IPS DF 6.9 (cell line): Measurements from ENCODE around the gene SOX5.
"Not testable (repeated sequence)": the region's sequence is repeated elsewhere in the genome, so short reads cannot be mapped to it uniquely, and the experiment has no call there.

Experiments
- DNase-seq: peaks from one replicate; pipeline ENCODE4 v3.0.0-alpha.2; 2013; ENCODE audit warnings: low read depth, low spot score
- H3K27ac ChIP-seq: one replicate; pipeline ENCODE4 v1.5.1; 2013; ENCODE audit warnings: low read length, control low read depth
- H3K27me3 ChIP-seq: 2 replicates; pipeline ENCODE4 v1.6.1; 2013; ENCODE audit warnings: mild to moderate bottlenecking, low read length; ENCODE audit not compliant: control insufficient read depth, insufficient read depth
- H3K36me3 ChIP-seq: 2 replicates; pipeline ENCODE4 v1.6.1; 2013; ENCODE audit warnings: low read length; ENCODE audit not compliant: control insufficient read depth, insufficient read depth
- H3K4me1 ChIP-seq: 2 replicates; pipeline ENCODE4 v1.6.1; 2013; ENCODE audit warnings: low read length; ENCODE audit not compliant: control insufficient read depth, insufficient read depth
- H3K4me3 ChIP-seq: 2 replicates; pipeline ENCODE4 v1.5.1; 2013; ENCODE audit warnings: mild to moderate bottlenecking, low read length
- H3K9me3 ChIP-seq: 2 replicates; pipeline ENCODE4 v1.6.1; 2013; ENCODE audit warnings: low read length, inconsistent platforms; ENCODE audit not compliant: control insufficient read depth, insufficient read depth
- WGBS: extraction: QIAGEN DNeasy Blood & Tissue Kit; methylation state at CpG from one replicate; pipeline ENCODE4 v1.1.7; 2013; ENCODE audit warnings: mixed read lengths, missing lambda C conversion rate; ENCODE audit not compliant: insufficient read length, insufficient coverage; 5-methylcytosine and 5-hydroxymethylcytosine counted together

Gene SOX5

GRCh38 chr12:23853640-23854039 lies 95.8 kb downstream of the SOX5 start:
- H3K4me3 ChIP-seq: no peak overlapping the region
- no peaks in the 10 kb centered on the region for H3K4me1 ChIP-seq
- no peak for DNase-seq
- WGBS: no CpG with 5 or more reads among the region's 3 CpGs
- H3K27me3 ChIP-seq: no peaks in the 10 kb centered on the region
- H3K36me3 ChIP-seq: no peaks in the 10 kb centered on the region
- H3K27ac ChIP-seq: no peak overlapping the region
- H3K9me3 ChIP-seq: no peaks in the 10 kb centered on the region

- no CpG with 5 or more reads among the region's 2 CpGs for WGBS
- DNase-seq: no peak
- Histone ChIP-seq H3K9me3 (no peaks in the 10 kb centered on the region), H3K4me1 (no peaks in the 10 kb centered on the region), H3K4me3 (no peak overlapping the region), H3K36me3 (no peaks in the 10 kb centered on the region), H3K27me3 (no peaks in the 10 kb centered on the region), H3K27ac (no peak overlapping the region)
These were observed 97.9 kb downstream of the SOX5 start for GRCh38 chr12:23851602-23852001.

- no peaks in the 10 kb centered on the region for H3K36me3 ChIP-seq
- no peaks in the 10 kb centered on the region for H3K27me3 ChIP-seq
- no peak overlapping the region for H3K4me3 ChIP-seq
- no CpG with 5 or more reads among the region's 3 CpGs for WGBS
- H3K9me3 ChIP-seq: no peaks in the 10 kb centered on the region
- H3K27ac ChIP-seq: no peak overlapping the region
- no peaks in the 10 kb centered on the region for H3K4me1 ChIP-seq
- DNase-seq: no peak
These were observed 101.6 kb downstream of the SOX5 start for GRCh38 chr12:23847857-23848256.

- no peak overlapping the region for H3K4me3 ChIP-seq
- no peaks in the 10 kb centered on the region for H3K4me1 ChIP-seq
- DNase-seq: no peak
- H3K27me3 ChIP-seq: no peaks in the 10 kb centered on the region
- H3K36me3 ChIP-seq: no peaks in the 10 kb centered on the region
- H3K27ac ChIP-seq: no peak overlapping the region
- WGBS: no CpG with 5 or more reads among the region's 4 CpGs
- no peaks in the 10 kb centered on the region for H3K9me3 ChIP-seq
These were observed 105.5 kb downstream of the SOX5 start for GRCh38 chr12:23843958-23844357.

GRCh38 chr12:23834076-23834475 lies 115.4 kb downstream of the SOX5 start:
- Histone ChIP-seq H3K27ac (no peak overlapping the region), H3K36me3 (no peaks in the 10 kb centered on the region), H3K27me3 (no peaks in the 10 kb centered on the region), H3K4me3 (no peak overlapping the region), H3K9me3 (no peaks in the 10 kb centered on the region), H3K4me1 (peaks cover 2% of the 10 kb centered on the region)
- DNase-seq: no peak
- no CpG with 5 or more reads among the region's 7 CpGs for WGBS

- Histone ChIP-seq H3K4me3 (no peak overlapping the region), H3K36me3 (no peaks in the 10 kb centered on the region), H3K27ac (no peak overlapping the region), H3K9me3 (no peaks in the 10 kb centered on the region), H3K4me1 (peaks cover 2% of the 10 kb centered on the region), H3K27me3 (no peaks in the 10 kb centered on the region)
- no peak for DNase-seq
- no CpG with 5 or more reads among the region's 3 CpGs for WGBS
These were observed 117.7 kb downstream of the SOX5 start for GRCh38 chr12:23831739-23832138.

- H3K27me3 ChIP-seq: no peaks in the 10 kb centered on the region
- H3K4me3 ChIP-seq: no peak overlapping the region
- WGBS: no CpG with 5 or more reads among the region's 2 CpGs
- H3K9me3 ChIP-seq: no peaks in the 10 kb centered on the region
- DNase-seq: no peak
- peaks cover 2% of the 10 kb centered on the region for H3K4me1 ChIP-seq
- H3K27ac ChIP-seq: no peak overlapping the region
- no peaks in the 10 kb centered on the region for H3K36me3 ChIP-seq
These were observed 119.3 kb downstream of the SOX5 start for GRCh38 chr12:23830210-23830609.

- H3K36me3 ChIP-seq: no peaks in the 10 kb centered on the region
- no peak overlapping the region for H3K27ac ChIP-seq
- no peaks in the 10 kb centered on the region for H3K27me3 ChIP-seq
- no peak overlapping the region for H3K4me3 ChIP-seq
- no CpG with 5 or more reads among the region's 2 CpGs for WGBS
- peaks cover 2% of the 10 kb centered on the region for H3K4me1 ChIP-seq
- no peaks in the 10 kb centered on the region for H3K9me3 ChIP-seq
- DNase-seq: no peak
These were observed 122.1 kb downstream of the SOX5 start for GRCh38 chr12:23827353-23827752.

- DNase-seq: not testable (repeated sequence)
These were observed 124.3 kb downstream of the SOX5 start for GRCh38 chr12:23825124-23825523.

GRCh38 chr12:23824358-23824757 lies 125.1 kb downstream of the SOX5 start:
- H3K4me1 ChIP-seq: no peaks in the 10 kb centered on the region
- no peak overlapping the region for H3K27ac ChIP-seq
- WGBS: no CpG with 5 or more reads among the region's 8 CpGs

More at GRCh38 chr12:23825124-23825523, 124.3 kb downstream of the SOX5 start:
- no CpG with 5 or more reads among the region's 11 CpGs for WGBS
- H3K27ac ChIP-seq, H3K27me3 ChIP-seq, H3K4me3 ChIP-seq, H3K36me3 ChIP-seq, H3K4me1 ChIP-seq, H3K9me3 ChIP-seq: not testable (repeated sequence)

GRCh38 chr12:23822883-23823282 lies 126.6 kb downstream of the SOX5 start:
- not testable (repeated sequence) for H3K27me3 ChIP-seq, H3K9me3 ChIP-seq, H3K4me3 ChIP-seq, DNase-seq, H3K36me3 ChIP-seq, H3K4me1 ChIP-seq, H3K27ac ChIP-seq

More at GRCh38 chr12:23824358-23824757, 125.1 kb downstream of the SOX5 start:
- Histone ChIP-seq H3K27me3 (no peaks in the 10 kb centered on the region), H3K36me3 (no peaks in the 10 kb centered on the region), H3K4me3 (no peak overlapping the region), H3K9me3 (no peaks in the 10 kb centered on the region)
- DNase-seq: no peak
